M059J (cell line): Measurements from ENCODE around the gene SLC22A23. TPM values are rescaled to one million over a fixed set of nuclear protein-coding genes. Genes with fewer than 3 reads are reported as not detected.

Experiments used
- DNase-seq: peaks from one replicate; pipeline ENCODE4 v3.0.0-alpha.2; 2012; ENCODE audit warnings: low read depth
- total RNA-seq: library from RNA; depleted of rRNA; stranded (reverse); fragments of >200 nt; shearing (Covaris generic); gene quantifications from 2 replicates; pipeline ENCODE4 v1.2.3, GENCODE V29; 2014

The SLC22A23 gene
- total RNA-seq, 1 experiment from 2014 or later, result 0.64 TPM

- no peak for DNase-seq
These were observed 101.9 kb downstream of the SLC22A23 start for GRCh38 chr6:3355011-3355357.

GRCh38 chr6:3353939-3354338 lies 102.9 kb downstream of the SLC22A23 start:
- no peak for DNase-seq

GRCh38 chr6:3353213-3353903 lies 103.5 kb downstream of the SLC22A23 start:
- no peak for DNase-seq

- no peak for DNase-seq
These were observed 104.2 kb downstream of the SLC22A23 start for GRCh38 chr6:3352678-3353077.

- DNase-seq, result no peak
These were observed 104.9 kb downstream of the SLC22A23 start for GRCh38 chr6:3351829-3352524.

GRCh38 chr6:3351105-3351676 lies 105.7 kb downstream of the SLC22A23 start:
- peak; percentile 74 for DNase-seq

GRCh38 chr6:3350252-3350796 lies 106.5 kb downstream of the SLC22A23 start:
- DNase-seq, result no peak

GRCh38 chr6:3349388-3350251 lies 107.2 kb downstream of the SLC22A23 start:
- peak; percentile 55 for DNase-seq

GRCh38 chr6:3348821-3349220 lies 108.0 kb downstream of the SLC22A23 start:
- DNase-seq, result peak; percentile 53

- no peak for DNase-seq
These were observed 109.0 kb downstream of the SLC22A23 start for GRCh38 chr6:3347826-3348225.

- DNase-seq, result peak; percentile 64
These were observed 109.6 kb downstream of the SLC22A23 start for GRCh38 chr6:3347247-3347646.

- DNase-seq, result no peak
These were observed 110.4 kb downstream of the SLC22A23 start for GRCh38 chr6:3346476-3346875.

GRCh38 chr6:3345836-3346235 lies 111.0 kb downstream of the SLC22A23 start:
- no peak for DNase-seq

- no peak for DNase-seq
These were observed 113.6 kb downstream of the SLC22A23 start for GRCh38 chr6:3343089-3343883.

GRCh38 chr6:3341467-3341866 lies 115.4 kb downstream of the SLC22A23 start:
- peak; percentile 87 for DNase-seq

GRCh38 chr6:3340894-3341293 lies 116.0 kb downstream of the SLC22A23 start:
- DNase-seq, result no peak

- no peak for DNase-seq
These were observed 116.5 kb downstream of the SLC22A23 start for GRCh38 chr6:3340358-3340802.

GRCh38 chr6:3339811-3340210 lies 117.0 kb downstream of the SLC22A23 start:
- no peak for DNase-seq

- DNase-seq, result peak; percentile 77
These were observed 119.1 kb downstream of the SLC22A23 start for GRCh38 chr6:3337521-3338350.
